Trophoblast cell (in vitro differentiated cells and primary cell): Measurements from ENCODE around the gene COA4.

Experiments used
- DNase-seq, 2 donors: peaks; one replicate each; pipeline ENCODE4 v3.0.0-alpha.2; 2016
- H2AFZ ChIP-seq: 2 replicates; pipeline ENCODE4 v1.6.1; 2013; ENCODE audit warnings: low read length, moderate library complexity, mild to moderate bottlenecking; ENCODE audit not compliant: insufficient read depth, poor library complexity
- H2AK5ac ChIP-seq: 2 replicates; pipeline ENCODE4 v1.6.1; 2013; ENCODE audit warnings: mild to moderate bottlenecking, low read length
- H2BK120ac ChIP-seq: 2 replicates; pipeline ENCODE4 v1.6.1; 2013; ENCODE audit warnings: low read length, mild to moderate bottlenecking, moderate library complexity; ENCODE audit not compliant: insufficient read depth, poor library complexity
- H2BK12ac ChIP-seq: 2 replicates; pipeline ENCODE4 v1.6.1; 2013; ENCODE audit warnings: mild to moderate bottlenecking, low read length, moderate library complexity
- H2BK5ac ChIP-seq: 2 replicates; pipeline ENCODE4 v1.6.1; 2013; ENCODE audit warnings: low read length, low read depth, moderate library complexity, mild to moderate bottlenecking; ENCODE audit not compliant: poor library complexity
- H3K14ac ChIP-seq: 2 replicates; pipeline ENCODE4 v1.6.1; 2013; ENCODE audit warnings: mild to moderate bottlenecking, low read length
- H3K18ac ChIP-seq: 2 replicates; pipeline ENCODE4 v1.6.1; 2013; ENCODE audit warnings: mild to moderate bottlenecking, low read length
- H3K23ac ChIP-seq: 2 replicates; pipeline ENCODE4 v1.6.1; 2013; ENCODE audit warnings: low read length
- H3K27ac ChIP-seq: 2 replicates; pipeline ENCODE4 v1.5.1; 2013; ENCODE audit warnings: low read depth, mild to moderate bottlenecking, inconsistent platforms, low read length, moderate library complexity
- H3K27me3 ChIP-seq: 2 replicates; pipeline ENCODE4 v1.6.1; 2013; ENCODE audit warnings: inconsistent platforms, mild to moderate bottlenecking, low read length, moderate library complexity; ENCODE audit not compliant: insufficient read depth
- H3K36me3 ChIP-seq, 2 experiments: 1 replicate in 1 of 2; 2 replicates in 1 of 2; pipeline ENCODE4 v1.6.1; 2013; ENCODE audit warnings: low read length in 2 of 2, mild to moderate bottlenecking in 2 of 2, moderate library complexity in 1 of 2; ENCODE audit not compliant: insufficient read depth in 2 of 2, control insufficient read depth in 1 of 2
- H3K4ac ChIP-seq: 2 replicates; pipeline ENCODE4 v1.6.1; 2013; ENCODE audit warnings: low read depth, mild to moderate bottlenecking, low read length, moderate library complexity
- H3K4me1 ChIP-seq, 2 experiments: 1 replicate in 1 of 2; 2 replicates in 1 of 2; pipeline ENCODE4 v1.6.1; 2013; ENCODE audit warnings: low read length in 2 of 2, mild to moderate bottlenecking in 2 of 2, moderate library complexity in 1 of 2; ENCODE audit not compliant: insufficient read depth in 2 of 2, control insufficient read depth in 1 of 2
- H3K4me2 ChIP-seq: 2 replicates; pipeline ENCODE4 v1.6.1; 2013; ENCODE audit warnings: inconsistent platforms, mild to moderate bottlenecking, low read length, moderate library complexity
- H3K4me3 ChIP-seq: 2 replicates; pipeline ENCODE4 v1.5.1; 2013; ENCODE audit warnings: mild to moderate bottlenecking, low read depth, low read length, inconsistent platforms
- H3K79me1 ChIP-seq: one replicate; pipeline ENCODE4 v1.6.1; 2013; ENCODE audit warnings: low read length
- H3K79me2 ChIP-seq: 2 replicates; pipeline ENCODE4 v1.6.1; 2013; ENCODE audit warnings: low read length, mild to moderate bottlenecking; ENCODE audit not compliant: control insufficient read depth, insufficient read depth, poor library complexity
- H3K9ac ChIP-seq: 2 replicates; pipeline ENCODE4 v1.6.1; 2013; ENCODE audit warnings: mild to moderate bottlenecking, low read length
- H3K9me3 ChIP-seq: 2 replicates; pipeline ENCODE4 v1.6.1; 2013; ENCODE audit warnings: low read depth, mild to moderate bottlenecking, control low read depth, inconsistent platforms, low read length; ENCODE audit not compliant: insufficient read depth
- H4K12ac ChIP-seq: 2 replicates; pipeline ENCODE4 v1.6.1; 2013; ENCODE audit warnings: low read depth, mild to moderate bottlenecking, low read length, moderate library complexity
- H4K8ac ChIP-seq: 2 replicates; pipeline ENCODE4 v1.6.1; 2013; ENCODE audit warnings: low read depth, mild to moderate bottlenecking, low read length, moderate library complexity
- H4K91ac ChIP-seq: one replicate; pipeline ENCODE4 v1.6.1; 2013; ENCODE audit warnings: low read depth, mild to moderate bottlenecking, low read length, moderate library complexity
- WGBS: extraction: QIAGEN DNeasy Blood & Tissue Kit; methylation state at CpG from one replicate; pipeline ENCODE4 v1.1.7; 2013; ENCODE audit warnings: missing lambda C conversion rate; ENCODE audit not compliant: insufficient read length, insufficient coverage; ENCODE audit errors: extremely low coverage; 5-methylcytosine and 5-hydroxymethylcytosine counted together

COA4 gene

GRCh38 chr11:73852049-73852448 is 24.6 kb downstream of the COA4 start:
- Histone ChIP-seq H4K12ac (no peak overlapping the region), H3K27ac (no peak overlapping the region), H3K79me1 (no peaks in the 10 kb centered on the region), H4K91ac (no peak overlapping the region), H3K4me2 (no peak overlapping the region), H3K23ac (no peak overlapping the region), H2BK12ac (no peak overlapping the region), H3K36me3 (peaks cover 0 to 3% of the 10 kb centered on the region in 2 experiments), H2BK120ac (no peak overlapping the region), H3K9ac (no peak overlapping the region), H3K18ac (no peak overlapping the region), H3K4ac (no peak overlapping the region), H3K9me3 (no peaks in the 10 kb centered on the region), H3K14ac (no peak overlapping the region), H3K27me3 (no peaks in the 10 kb centered on the region), H2BK5ac (no peak overlapping the region), H4K8ac (no peak overlapping the region), H3K79me2 (no peaks in the 10 kb centered on the region), H3K4me3 (no peak overlapping the region), H2AFZ (no peak overlapping the region), H2AK5ac (no peak overlapping the region), H3K4me1 (no peaks in the 10 kb centered on the region)
- WGBS, result no CpG with 5 or more reads among the region's 3 CpGs
- DNase-seq, result no peak

DNA sequence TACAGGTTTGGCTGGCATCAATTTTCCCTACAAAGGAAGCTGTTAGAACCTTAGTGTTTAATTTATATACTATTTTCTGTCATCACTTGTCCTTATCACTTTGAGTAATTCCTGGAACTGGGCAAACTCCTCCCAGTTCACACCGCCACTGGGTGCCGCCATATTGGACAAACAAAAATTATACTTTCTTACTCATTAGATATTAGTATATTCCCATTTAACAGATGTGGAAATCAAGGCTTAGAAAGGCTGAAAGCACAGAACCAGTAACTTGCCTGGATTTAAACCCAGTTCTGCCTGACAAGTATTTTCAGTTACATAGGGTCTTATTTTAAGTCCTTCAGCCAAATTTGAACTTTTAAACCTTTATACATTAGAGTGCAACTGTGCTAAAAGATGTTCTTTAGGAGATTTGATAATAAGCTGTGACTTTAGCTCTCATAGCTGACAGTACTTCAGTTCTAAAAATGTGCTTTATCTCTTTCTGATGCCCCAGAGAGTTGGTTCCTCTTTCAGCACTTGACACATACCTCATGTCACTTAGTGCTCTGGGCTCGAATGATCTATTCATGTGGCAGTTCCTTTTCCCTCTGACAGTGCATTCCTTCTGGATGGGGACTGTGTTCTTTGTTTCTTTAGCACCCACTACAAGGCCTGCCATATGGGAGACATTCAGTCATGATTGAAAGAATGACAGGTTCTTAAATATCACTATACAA is 25.4 kb downstream of the COA4 start:
- Histone ChIP-seq H3K23ac (no peak overlapping the region), H3K27me3 (no peaks in the 10 kb centered on the region), H3K4me1 (no peaks in the 10 kb centered on the region), H3K79me2 (no peaks in the 10 kb centered on the region), H4K91ac (no peak overlapping the region), H3K14ac (no peak overlapping the region), H3K4me3 (no peak overlapping the region), H2BK12ac (no peak overlapping the region), H3K9ac (no peak overlapping the region), H3K79me1 (no peaks in the 10 kb centered on the region), H2AK5ac (no peak overlapping the region), H3K4me2 (no peak overlapping the region), H4K8ac (no peak overlapping the region), H3K27ac (no peak overlapping the region), H2AFZ (no peak overlapping the region), H2BK120ac (no peak overlapping the region), H3K9me3 (no peaks in the 10 kb centered on the region), H2BK5ac (no peak overlapping the region), H3K4ac (no peak overlapping the region), H3K36me3 (peaks cover 0 to 3% of the 10 kb centered on the region in 2 experiments), H4K12ac (no peak overlapping the region), H3K18ac (no peak overlapping the region)
- no CpG with 5 or more reads among the region's 3 CpGs for WGBS
- no peak for DNase-seq

DNA sequence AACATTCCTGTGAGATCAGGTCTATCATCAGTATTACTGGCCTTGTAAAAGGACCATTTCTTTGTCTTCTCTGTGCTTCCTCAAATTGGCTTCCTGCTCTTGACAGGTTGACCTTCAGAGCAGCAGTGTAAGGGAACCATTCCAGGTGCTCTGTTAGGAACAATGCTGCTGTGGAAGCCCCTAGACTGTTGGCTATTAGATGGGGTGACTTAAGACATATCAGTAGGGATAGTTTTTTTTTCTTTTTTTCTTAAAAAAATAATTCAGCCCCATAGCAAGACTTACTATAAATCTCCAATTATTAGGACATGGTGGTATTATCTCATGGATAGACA is 37.6 kb downstream of the COA4 start:
- H2AFZ ChIP-seq, result no peak overlapping the region
- no peak overlapping the region for H3K18ac ChIP-seq
- H3K79me2 ChIP-seq, result no peaks in the 10 kb centered on the region
- no peak overlapping the region for H2BK12ac ChIP-seq
- no peak overlapping the region for H2AK5ac ChIP-seq
- H3K23ac ChIP-seq, result no peak overlapping the region
- H3K4me3 ChIP-seq, result no peak overlapping the region
- DNase-seq, result no peak
- H3K4me2 ChIP-seq, result no peak overlapping the region
- H3K36me3 ChIP-seq, result peaks cover 0 to 5% of the 10 kb centered on the region in 2 experiments
- no peak overlapping the region for H3K27ac ChIP-seq
- no peak overlapping the region for H3K14ac ChIP-seq
- no peak overlapping the region for H2BK5ac ChIP-seq
- H3K9me3 ChIP-seq, result no peaks in the 10 kb centered on the region
- no peak overlapping the region for H4K12ac ChIP-seq
- H3K4ac ChIP-seq, result no peak overlapping the region
- H3K4me1 ChIP-seq, result peaks cover 3% of the 10 kb centered on the region in 2 experiments
- H3K9ac ChIP-seq, result no peak overlapping the region
- H2BK120ac ChIP-seq, result no peak overlapping the region
- peaks cover 3% of the 10 kb centered on the region for H3K79me1 ChIP-seq
- H4K91ac ChIP-seq, result no peak overlapping the region
- H4K8ac ChIP-seq, result no peak overlapping the region
- no peaks in the 10 kb centered on the region for H3K27me3 ChIP-seq

GRCh38 chr11:73838443-73839122 is 38.1 kb downstream of the COA4 start:
- no CpG with 5 or more reads among the region's 3 CpGs for WGBS
- no peak overlapping the region for H3K4ac ChIP-seq
- no peak overlapping the region for H4K91ac ChIP-seq
- H3K4me3 ChIP-seq, result no peak overlapping the region
- no peak overlapping the region for H2BK12ac ChIP-seq
- peak in 1 of 2 donors; percentile 9 for DNase-seq
- H3K14ac ChIP-seq, result peak overlapping the region; percentile 29
- H2BK5ac ChIP-seq, result peak overlapping the region; percentile 75
- H4K8ac ChIP-seq, result peak overlapping the region; percentile 13
- H2BK120ac ChIP-seq, result peak overlapping the region; percentile 55
- no peak overlapping the region for H4K12ac ChIP-seq
- H3K79me1 ChIP-seq, result peaks cover 3% of the 10 kb centered on the region
- H3K4me2 ChIP-seq, result peak overlapping the region; percentile 14
- no peak overlapping the region for H3K9ac ChIP-seq
- H3K27ac ChIP-seq, result peak overlapping the region; percentile 68
- H3K27me3 ChIP-seq, result no peaks in the 10 kb centered on the region
- no peak overlapping the region for H2AFZ ChIP-seq
- H3K4me1 ChIP-seq, result peaks cover 3% of the 10 kb centered on the region in 2 experiments
- no peaks in the 10 kb centered on the region for H3K79me2 ChIP-seq
- H3K23ac ChIP-seq, result no peak overlapping the region
- peaks cover 0 to 2% of the 10 kb centered on the region in 2 experiments for H3K36me3 ChIP-seq
- no peak overlapping the region for H2AK5ac ChIP-seq
- no peaks in the 10 kb centered on the region for H3K9me3 ChIP-seq
- H3K18ac ChIP-seq, result no peak overlapping the region
